OCI-LY7 (cell line): ENCODE data around the gene RHEBL1.

Experiments used
- EZH2phosphoT487 ChIP-seq: fragments of 200-600 bp; sonication (generic); IDR thresholded peaks from 2 replicates; pipeline ENCODE4 v1.6.1; 2018; ENCODE audit warnings: low read depth, borderline replicate concordance, mild to moderate bottlenecking, mixed run types, antibody characterized with exemption, low read length, moderate library complexity, mixed read lengths
- TF ChIP-seq, protein P1 (sequence below): fragments of 200-600 bp; sonication (generic); conservative IDR thresholded peaks from 2 replicates; pipeline ENCODE4 v1.5.1; 2014; ENCODE audit warnings: mild to moderate bottlenecking, antibody characterized with exemption, low read length, moderate library complexity, mixed read lengths

DNA sequence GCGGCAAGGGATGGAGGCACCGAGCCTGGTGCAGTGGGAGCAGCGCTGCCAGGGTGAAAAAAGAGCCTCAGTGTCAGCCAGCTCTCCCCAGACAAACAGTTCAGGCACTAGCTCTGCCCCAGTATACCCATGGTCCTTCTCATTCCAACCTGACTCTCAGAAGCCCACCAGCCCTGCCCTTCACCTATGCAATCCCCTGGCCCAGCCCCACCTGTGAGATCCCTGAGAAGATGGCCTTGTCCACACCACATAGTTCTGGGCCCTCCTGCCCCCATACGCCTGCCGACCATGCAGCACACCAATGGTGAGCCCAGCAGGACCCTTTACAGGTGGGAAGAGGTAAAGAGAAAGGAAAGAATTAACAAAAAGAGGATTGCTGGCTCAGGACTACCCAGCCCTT lies 15.7 kb downstream of the RHEBL1 start:
- TF ChIP-seq, protein P1, sequence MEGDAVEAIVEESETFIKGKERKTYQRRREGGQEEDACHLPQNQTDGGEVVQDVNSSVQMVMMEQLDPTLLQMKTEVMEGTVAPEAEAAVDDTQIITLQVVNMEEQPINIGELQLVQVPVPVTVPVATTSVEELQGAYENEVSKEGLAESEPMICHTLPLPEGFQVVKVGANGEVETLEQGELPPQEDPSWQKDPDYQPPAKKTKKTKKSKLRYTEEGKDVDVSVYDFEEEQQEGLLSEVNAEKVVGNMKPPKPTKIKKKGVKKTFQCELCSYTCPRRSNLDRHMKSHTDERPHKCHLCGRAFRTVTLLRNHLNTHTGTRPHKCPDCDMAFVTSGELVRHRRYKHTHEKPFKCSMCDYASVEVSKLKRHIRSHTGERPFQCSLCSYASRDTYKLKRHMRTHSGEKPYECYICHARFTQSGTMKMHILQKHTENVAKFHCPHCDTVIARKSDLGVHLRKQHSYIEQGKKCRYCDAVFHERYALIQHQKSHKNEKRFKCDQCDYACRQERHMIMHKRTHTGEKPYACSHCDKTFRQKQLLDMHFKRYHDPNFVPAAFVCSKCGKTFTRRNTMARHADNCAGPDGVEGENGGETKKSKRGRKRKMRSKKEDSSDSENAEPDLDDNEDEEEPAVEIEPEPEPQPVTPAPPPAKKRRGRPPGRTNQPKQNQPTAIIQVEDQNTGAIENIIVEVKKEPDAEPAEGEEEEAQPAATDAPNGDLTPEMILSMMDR: no peak
- TF ChIP-seq EZH2phosphoT487: no peak
